Measurements from ENCODE around the gene ZNF275.
A peak's percentile ranks its signal among the peaks of the same experiment; 100 is the strongest.
"Not testable (repeated sequence)": the region's sequence is repeated elsewhere in the genome, so short reads cannot be mapped to it uniquely, and the experiment has no call there.

ZNF275 gene

DNA sequence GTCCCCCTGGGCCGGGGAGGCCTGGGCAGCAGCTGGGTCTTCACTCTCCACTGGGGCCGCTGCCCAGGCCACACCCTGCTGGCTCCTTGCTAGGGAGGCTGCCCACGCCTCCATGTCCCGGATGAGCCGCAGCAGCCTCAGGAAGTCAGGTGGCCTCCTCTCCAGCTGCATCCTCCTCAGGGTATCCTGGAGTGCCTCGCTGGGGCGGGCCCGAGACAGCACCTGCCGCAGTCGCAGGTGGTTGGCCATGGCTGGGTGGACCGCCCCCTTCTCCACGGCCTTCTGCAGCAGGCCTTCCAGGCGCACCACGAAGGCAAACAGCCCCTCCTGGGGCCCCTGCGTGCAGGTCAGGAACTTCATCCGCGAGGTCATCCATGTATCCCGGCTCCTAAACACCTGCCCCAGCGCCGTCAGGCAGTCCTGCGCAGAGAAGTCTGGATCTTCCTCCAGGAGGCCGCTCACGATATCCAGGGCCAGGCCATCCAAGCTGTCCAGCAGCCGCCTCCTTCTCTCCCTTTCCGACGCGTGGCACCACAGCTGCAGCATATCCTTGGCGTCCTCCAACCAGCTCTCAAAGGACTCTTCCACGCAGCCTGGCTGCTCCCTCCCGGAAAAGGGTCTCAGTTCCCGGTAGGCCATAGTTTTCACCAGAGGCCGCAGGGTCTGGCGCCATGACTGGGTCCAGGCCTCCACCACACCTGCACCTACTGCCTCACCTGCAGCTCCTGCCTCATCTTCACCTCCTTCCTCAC is 14.5 kb upstream of the ZNF275 start:
- peak; percentile 89 for DNase-seq

DNA sequence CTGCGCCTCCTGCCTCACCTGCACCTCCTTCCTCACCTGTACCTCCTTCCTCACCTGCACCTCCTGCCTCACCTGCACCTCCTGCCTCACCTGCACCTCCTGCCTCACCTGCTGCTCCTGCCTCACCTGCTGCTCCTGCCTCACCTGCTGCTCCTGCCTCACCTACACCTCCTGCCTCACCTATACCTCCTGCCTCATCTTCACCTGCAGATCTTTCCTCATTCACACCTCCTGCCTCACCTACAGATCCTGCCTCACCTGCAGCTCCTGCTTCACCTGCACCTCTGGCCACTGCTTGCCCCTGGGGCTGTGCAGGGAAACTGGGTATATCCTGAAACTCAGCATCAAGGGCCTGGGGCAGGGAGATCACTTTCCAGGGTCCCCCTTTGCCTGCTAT is 13.9 kb upstream of the ZNF275 start:
- DNase-seq: not testable (repeated sequence)

DNA sequence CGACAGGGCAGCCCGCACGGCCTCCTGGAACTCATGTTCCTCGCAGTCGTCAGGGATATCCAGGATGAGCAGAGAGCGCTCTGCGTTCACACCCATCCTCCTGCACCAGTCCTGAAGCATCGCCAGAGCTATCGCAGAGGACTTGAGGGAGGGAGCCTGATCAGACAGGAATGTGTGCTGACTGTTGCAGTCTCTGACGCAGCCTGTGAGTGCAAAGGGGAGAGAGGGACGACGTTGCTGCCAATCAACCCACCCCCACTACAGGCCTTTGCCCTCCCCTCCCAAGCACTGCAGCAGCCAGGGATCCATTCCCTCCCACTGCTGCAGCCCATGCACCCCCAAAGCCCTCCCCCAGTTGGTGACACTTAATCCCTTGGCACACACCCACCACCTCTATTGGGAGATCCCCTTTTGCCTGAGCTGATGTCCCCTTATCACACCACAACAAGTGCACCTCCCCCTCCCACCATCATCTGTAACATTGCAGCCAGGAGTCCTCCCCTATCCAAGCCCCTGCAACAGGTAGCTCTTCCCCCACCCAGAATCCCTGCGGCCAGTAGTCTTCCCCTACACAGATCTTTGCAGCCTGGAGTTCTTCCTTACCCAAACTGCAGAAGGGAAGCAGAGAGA is 13.3 kb upstream of the ZNF275 start:
- DNase-seq: no peak

DNA sequence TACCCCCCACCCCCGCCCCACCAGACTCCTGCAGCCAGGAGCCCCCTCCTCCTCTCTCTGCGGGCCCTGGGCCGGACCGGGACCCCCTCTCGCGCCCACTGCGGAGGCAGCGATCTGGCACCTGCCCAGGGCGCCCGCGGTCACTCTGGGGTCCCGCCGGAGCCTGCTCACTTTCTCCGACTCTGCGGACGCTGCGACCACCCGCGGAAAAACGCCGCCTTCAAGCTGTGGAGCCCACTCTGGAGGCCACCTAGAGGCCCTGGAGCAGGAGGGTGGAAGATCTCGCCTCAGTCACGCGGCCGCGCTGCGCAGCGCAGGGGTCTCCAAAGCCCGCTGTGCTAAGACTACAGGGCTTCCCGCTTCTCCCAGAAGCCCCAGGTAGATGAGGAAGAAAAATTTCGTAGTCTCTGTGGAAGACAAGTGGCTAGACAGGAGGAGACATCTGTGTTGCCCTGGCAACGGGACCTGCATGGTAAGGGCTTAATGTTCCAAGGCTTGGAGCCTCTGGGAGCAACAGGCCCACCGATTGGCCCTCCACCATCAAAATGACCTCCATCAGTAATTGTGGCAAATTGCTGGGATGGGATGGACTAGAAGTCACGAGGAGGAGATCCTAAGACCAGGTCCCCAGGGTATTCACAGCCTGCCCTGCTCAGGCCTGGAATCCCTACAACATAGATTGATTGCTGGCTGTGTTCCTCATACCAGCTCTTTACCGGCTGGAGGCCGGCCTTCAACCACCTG is 12.4 kb upstream of the ZNF275 start, which contains the start of gene PNMA6F:
Gene PNMA6F (minus strand): TSS at position 387 of the 744 bp plus-strand sequence. CDS start 1,093 bp downstream, outside the sequence.
- no peak for DNase-seq

DNA sequence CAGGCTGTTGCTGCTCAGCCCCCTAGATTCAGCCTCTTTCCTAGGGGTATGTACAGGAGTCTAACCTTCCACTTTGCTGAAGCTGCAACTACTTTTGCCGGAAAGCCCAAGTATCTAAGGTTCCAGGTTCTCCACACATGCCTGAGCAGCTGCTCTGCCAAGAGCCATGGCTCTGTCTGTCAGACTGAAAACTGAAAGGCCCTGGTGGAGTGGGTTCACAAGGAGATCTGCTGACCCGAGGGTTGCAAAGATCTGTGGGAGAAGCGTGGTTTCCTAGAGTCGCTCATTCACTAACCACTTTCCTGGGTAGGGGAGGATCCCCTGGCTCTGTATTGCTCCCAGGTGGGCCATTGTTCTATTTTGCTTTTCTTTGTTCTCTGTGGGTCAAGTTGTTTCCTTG is 6.4 kb upstream of the ZNF275 start:
- no peak for DNase-seq

DNA sequence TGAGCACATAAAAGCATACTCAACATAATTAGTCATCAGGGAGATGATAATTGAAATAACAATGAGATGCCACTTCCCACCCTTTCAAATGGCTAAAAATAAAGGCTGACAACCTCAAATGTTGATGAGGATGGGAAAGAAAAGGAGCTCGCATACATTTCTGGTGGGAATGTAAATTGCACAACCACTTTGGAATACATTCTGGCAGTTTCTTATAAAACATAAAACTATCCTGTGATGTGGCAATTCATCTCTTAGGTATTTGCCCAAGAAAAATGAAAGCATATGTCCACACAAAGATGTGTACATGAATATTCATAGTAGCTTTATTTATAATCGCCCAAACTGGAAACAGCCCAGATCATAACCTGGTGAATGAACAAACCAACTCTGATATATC is 687 bp upstream of the ZNF275 start:
- DNase-seq: no peak

DNA sequence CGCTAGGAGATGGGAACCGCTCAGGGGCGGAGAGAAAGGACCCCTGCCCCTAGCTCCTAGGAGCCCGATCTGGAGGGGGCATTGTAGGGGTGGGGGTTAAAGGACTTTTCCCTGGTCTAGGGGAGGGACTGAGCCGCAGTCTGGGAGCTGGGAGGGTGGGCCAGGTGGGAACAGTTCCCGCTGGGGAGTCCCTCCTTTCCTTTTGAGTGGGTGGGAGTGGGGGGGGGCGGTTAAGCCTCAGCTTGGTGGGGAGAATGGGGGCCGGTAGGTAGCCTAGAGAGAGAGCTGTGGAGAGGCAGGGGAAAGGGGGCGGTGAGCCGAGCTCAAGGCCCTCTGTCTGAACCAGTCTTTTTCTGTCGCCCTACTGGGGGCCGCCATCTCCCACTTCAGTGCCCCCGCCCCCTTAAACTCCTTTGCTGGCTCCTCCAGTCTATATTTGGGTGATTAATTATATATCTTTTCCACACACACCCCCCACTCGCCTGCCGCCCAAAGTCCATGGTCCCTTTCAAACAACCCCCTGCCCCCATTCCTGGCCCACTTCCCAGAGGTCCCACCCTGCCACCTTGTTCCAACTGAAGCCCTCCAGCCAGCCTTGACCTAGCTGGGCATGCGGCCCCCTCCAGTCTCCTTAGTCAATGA is 822 bp downstream of the ZNF275 start:
- no peak for DNase-seq

DNA sequence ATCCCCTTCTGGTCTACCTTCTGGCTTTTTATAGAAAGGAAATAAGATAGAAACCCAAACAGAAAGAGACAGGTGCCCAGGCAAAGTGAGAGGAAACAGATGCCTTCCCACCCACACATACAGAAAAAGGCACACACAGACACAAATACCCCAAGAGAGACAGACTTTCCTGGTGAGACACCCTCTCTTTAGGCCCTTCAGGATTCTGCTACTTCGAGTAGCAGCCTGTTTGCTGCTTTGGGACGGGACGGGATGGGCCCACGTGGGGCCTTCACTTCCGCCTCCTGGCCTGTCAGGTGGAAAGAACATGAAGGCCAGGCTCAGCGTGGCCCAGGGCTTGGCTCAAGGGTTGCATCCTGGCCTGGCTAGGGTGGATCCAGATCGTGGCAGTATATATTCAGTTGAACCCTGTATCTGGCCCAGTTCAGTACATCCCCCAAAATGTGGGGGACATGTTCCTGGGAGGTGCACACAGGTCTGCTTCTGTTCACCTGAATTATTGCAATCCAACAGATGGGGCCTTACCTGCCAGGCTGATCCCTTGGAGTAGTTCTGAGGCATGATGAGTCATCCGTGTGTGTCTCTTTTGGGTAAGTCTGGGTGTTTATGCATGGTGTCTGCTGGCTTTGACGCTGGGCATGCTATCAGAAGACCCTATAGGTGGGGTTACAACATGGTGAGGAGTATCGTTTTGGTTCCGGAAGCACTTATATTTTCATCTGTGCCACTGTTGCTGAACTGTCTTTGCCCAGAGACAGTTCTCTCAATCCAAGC is 2.4 kb downstream of the ZNF275 start:
- DNase-seq: no peak

DNA sequence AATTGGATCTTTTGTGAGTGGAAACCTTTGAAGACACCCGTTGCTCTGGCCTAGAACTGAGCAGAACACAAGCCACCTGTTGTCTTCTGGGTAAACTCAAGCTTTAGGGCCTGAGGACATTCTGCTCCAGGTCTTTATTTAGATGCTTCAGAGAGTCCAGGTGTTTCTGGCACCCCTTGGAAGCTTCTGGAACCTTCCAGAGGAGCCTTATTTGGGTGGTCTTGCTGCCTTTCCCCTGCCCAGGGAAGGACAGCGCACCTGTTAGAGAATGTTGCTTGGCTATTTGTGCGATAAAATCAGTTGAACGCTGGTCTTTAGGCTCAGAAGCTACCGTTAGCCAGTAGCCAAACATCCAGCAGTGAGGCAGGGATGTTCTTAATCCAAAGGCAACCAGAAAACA is 3.0 kb downstream of the ZNF275 start:
- DNase-seq: no peak

DNA sequence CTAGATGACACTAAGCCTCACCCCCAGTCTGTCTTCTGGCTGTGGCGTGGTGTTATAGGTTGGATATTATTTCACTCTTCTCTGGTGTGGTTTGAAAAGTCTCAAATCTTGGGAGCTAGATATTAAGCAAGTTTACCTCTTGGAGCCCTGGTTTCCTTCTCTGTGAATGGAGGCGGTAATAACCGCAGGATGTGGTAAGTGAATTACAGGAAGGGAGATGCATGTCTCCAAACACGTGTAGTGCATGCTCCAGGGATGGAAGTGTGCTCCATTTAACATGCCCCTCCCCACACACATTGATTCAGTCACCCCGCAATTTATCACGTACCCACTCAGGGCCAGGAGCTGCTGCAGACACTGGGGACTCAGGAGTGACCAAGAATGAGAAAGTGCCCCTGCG is 4.9 kb downstream of the ZNF275 start:
- no peak for DNase-seq

DNA sequence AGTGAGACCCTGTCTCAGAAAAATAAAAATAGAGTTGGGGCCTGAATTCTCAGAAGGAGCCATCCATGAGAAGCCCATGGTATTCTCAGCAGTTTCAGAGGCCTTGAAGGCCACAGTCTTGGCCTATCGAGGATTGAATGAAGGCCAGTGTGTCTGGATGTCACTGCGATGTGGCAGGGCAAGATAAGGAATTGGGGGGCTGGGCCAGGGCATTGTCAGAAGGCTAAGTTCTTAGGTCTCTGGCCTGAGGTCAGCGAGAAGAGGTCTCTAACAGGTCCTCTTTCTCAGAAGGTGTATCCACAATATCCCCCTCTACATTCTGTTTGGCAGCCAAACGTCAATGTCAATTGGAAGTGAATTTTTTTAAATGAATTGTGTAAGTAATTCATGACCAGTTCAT is 5.7 kb downstream of the ZNF275 start:
- DNase-seq: no peak

DNA sequence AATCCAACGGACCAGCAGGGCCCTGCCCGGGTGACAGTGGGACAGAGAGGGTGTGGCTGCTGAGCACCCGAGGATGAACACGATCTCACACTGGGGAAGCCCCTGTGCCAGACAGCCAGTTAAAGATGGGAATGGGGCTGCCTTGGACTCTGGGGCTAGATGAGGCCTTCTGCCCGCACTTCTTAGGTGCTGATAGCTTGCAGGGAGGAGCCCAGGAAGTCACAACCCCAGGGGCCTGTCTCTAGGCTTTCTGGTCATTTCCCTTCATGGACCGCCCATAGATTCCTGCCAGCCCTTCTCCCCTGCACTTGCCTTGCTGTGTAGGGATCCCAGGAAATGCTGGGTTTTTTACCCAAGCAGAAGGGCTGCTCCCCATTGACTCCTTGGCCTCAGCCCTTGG is 6.2 kb downstream of the ZNF275 start:
- no peak for DNase-seq

DNA sequence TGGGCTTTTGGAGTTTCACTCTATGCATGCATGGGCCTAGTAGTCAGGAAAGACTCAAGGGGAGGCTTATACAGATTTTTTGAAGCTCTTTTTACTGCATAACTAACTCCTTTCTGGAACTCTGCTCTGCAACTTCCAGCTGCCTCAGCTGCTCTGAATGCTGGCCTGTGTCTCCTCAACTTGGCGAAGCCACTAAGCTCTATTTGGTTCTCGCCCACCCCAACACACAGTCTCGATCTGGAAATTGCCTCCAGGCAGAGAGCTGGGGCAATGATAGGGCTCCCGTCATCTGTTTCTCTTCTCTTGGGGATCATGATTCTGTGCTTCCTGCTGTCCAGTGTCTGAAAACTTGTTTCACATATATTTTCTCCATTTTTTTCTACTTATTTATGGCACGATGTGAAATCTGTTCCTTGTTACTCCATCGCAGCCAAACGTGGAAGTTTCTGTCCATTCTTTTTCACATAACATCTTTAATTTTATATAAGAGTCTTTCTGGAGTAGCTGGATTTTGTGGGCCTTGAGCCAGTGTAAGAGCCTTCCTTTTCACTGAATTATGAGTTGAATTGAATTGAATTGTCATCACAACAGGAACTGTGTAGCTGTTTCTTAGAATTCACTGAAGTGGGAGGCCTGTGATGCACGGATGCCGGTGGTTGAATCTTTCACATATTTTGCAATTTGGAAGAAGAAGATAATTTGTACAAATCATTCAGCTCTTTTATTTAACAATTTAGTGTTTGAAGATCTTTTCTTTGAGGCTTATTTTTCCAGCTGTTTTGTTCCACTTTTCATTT is 9.0 kb downstream of the ZNF275 start:
- DNase-seq: no peak

DNA sequence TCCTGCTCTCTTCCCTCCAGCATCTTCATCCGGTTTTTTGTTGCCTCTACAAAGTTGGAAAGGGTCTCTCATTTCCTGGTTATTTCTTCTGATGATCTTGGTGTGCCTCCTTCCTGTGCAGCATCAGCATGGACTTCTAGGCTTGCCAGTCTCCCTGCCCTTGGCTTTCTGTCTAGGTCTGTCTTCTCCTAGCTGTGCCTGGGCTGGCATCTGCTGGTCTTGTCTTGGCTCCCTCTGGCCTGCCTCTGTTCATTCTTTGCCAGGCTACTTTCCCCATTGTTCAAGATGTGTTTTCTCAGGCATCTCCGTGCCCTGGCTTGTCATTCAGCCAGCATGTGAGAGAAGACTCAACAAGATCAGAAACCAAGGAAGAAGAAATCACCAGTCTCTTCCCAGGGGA is 9.7 kb downstream of the ZNF275 start:
- DNase-seq: no peak

DNA sequence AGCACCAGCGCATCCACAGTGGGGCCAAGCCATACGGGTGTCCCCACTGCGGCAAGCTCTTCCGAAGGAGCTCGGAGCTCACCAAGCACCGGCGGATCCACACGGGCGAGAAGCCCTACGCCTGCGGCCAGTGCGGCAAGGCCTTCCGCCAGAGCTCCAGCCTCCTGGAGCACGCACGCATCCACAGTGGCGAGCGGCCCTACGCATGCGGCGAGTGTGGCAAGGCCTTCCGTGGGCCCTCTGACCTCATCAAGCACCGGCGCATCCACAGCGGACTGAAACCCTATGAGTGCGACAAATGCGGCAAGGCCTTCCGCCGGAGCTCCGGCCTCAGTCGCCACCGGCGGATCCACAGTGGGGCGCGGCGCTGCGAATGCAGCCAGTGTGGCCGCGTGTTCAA is 13.6 kb downstream of the ZNF275 start:
- DNase-seq: no peak

DNA sequence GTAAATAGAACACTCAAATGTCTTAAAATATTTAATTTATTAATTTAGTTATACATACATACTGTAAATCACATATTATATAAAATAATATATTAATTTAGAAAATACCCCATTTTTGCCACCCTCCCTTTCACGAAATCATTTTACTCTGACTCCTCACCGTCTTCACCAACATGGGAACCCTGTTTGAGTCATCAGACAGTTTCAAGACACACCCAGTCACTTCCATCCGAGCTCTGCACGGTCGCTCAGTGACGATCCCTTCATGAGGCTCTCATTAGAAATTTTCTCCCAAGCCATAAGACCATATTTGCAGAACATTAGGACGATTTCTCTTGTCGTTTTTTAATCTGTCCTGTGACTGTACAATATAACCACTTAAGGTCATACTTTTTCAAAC is 14.5 kb downstream of the ZNF275 start:
- DNase-seq: no peak

DNA sequence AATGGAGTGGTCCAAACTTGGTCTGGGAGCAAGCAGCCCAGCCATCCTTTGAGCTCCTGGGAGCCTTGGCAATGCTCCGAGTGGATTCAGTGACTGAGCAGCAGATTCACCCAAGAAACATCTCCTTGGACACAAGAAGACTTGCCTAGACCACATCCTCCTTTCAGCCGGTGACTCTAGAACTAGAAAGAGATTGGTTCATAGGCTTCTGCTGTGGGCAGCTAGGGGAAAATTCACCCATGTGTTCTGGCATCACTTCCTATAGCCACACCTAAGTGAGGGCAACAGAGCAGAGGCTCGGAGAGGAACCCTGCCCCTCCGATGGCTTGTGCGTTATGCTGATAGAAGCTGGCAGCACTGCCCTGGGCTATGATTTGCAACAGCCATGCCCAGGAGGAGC is 16.0 kb downstream of the ZNF275 start:
- DNase-seq: no peak

DNA sequence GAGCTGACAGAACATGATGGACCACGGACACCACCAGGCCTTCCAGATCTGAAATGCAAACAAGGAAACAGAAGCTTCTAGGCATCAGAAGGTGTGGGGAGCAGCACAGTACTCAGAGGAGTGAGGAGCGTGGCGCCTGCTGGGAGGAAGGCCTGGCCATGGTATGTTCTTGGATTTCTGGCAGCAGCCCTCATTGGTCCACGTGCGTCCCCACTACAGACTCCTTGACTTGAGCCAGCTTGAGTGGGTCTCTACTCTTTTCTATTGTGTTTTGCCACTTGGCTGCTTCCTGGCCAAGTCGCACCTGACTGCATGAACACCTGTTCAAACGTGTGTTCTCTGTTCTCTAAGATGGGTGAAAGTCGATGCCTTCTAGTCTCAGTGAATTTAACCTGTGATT is 18.0 kb downstream of the ZNF275 start:
- DNase-seq: no peak

DNA sequence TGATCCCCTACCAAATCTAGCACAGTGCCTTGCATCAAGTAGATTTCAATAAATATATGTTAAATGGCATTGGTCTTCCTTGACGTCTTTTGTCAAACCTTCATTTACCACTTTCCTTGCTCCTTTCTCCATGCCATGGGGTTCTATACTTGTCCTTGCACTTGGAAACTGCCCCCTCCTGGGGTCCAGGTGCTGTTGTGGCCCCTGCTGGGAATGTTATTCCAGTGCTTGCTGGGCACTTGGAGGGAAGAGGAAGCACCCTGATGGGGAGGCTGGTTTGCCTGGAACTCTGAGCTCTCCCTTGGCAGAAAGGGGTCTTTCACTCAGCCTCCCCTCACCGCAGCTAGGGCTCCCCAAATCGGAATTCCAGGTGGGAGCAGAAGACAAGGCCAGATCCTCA is 18.9 kb downstream of the ZNF275 start:
- no peak for DNase-seq

DNA sequence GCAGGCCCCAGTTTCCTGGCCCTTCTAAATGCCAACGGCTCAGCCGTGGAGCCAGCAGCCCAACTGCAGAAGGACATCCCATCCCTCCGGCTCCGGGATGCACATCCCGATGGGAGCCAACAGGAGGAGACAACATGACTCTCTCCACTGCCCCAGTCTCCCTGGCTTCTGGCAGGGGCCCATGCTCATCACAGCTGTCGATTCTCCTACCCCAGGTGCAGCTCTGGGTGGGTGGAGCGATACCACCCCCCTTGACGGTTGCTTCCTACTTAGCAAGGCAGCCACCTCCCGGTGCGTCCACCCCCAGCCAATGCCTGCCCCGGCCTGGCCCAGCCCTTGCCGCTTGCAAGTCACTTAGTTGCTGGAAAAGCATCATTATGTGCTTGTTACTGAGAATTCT is 19.5 kb downstream of the ZNF275 start:
- DNase-seq: peak; percentile 68

DNA sequence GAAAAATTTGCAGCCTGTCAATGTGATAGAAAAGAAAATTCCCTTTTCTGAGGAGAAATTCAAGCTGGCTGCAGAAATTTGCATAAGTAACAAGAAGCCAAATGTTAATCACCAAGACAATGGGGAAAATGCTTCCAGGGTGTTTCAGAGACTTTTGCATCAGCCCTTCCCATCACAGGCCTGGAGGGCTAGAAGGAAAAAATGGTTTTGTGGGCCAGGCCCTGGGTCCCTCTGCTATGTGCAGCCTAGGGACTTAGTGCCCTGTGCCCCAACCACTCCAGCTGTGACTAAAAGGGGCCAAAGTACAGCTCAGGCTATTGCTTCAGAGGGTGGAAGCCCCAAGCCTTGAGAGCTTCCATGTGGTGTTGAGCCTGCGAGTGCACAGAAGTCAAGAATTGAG is 23.9 kb downstream of the ZNF275 start:
- DNase-seq: no peak
